HG03060 (cell line): ENCODE measurements around the gene TMEM151A.
A peak's percentile ranks its signal among the peaks of the same experiment; 100 is the strongest.
"Not testable (repeated sequence)": the region's sequence is repeated elsewhere in the genome, so short reads cannot be mapped to it uniquely, and the experiment has no call there.

Experiments
- ATAC-seq: cut with Tn5 transposase; IDR thresholded peaks from one replicate; pipeline ENCODE4 v1.9.1; 2021; ENCODE audit warnings: low read depth, moderate number of reproducible peaks; ENCODE audit not compliant: unreplicated experiment

The TMEM151A gene

DNA sequence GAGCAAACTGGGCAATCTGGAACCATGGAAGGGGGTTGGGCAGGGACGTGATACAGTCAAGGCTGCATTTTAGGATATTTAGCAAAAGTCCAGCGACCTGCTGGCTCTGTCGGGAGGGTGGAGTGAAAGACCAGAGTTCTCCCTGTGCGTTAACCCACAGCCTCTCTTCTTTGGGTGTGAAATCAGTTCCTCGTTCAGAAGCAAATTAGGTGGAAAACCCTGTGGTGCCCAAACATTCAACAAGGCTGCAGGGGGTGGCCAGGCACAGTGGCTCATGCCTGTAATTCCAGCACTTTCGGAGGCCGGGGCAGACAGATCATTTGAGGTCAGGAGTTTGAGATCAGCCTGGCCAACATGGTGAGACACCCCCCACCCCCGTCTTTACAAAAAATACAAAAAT lies 5.9 kb downstream of the TMEM151A start:
- ATAC-seq = no peak

DNA sequence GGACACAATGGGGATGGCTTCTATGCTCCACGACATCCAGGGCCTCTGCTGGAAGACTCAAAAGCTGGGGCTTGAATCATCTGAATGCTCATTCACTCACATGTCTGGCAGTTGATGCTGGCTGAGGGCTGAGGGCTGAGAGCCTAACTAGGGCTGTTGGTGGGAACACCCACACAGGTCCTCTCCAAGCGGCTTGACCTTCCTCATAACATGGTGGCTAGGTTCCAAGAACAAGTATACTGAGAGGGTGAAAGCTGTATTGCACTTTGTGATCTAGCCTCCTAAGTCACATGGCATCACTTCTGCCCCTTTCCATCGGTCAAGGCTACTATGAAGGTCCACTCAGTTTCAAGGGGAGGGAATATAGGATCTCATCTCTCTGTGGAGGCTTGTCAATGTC lies 7.5 kb downstream of the TMEM151A start:
- no peak for ATAC-seq

DNA sequence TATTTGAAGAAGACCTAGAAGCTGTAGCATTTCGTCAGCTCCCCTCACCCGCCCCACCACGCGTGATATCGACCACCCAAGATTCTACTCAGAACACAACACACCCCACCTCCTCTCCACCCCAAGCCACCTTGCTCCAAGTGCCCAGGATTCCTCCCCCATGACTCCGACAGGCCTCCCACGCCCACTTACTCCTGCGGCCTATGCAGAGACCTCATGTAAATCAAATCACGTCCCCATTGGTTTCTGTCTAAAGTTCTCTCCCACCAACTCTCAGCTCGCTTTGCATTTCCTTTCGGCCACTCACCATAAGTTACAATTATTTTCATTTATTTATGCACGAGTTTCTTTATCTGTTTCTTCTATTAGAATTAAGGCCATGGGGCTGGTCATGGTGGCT lies 11.0 kb downstream of the TMEM151A start:
- no peak for ATAC-seq

- no peak for ATAC-seq
Observed at GRCh38 chr11:66309475-66309874, 17.8 kb downstream of the TMEM151A start.

- ATAC-seq = no peak
Observed at GRCh38 chr11:66310324-66310723, 18.6 kb downstream of the TMEM151A start.

DNA sequence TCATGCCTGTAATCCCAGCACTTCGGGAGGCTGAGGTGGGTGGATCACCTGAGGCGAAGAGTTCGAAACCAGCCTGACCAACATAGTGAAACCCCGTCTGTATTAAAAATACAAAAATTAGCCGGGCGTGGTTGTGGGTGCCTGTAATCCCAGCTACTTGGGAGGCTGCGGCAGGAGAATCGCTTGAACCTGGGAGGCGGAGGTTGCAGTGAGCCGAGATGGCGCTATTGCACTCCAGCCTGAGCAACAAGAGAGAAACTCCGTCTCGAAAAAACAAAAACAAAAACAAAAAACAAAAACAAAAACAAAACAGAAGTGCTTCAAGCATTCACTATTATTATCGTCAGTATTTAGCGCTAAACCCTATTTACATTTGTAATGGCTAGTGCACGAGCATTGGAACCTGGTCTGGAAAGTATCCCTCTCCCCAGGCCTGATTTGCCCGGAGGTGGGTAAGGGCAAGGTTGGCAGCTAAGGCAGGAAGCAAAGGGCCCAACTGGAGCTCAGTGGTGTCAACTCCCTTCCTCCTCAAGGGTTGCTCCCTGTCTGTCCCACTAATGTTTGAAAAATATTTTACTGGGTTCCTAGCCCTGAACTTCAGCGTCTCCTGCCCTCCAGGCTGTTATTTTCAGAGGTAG lies 19.2 kb downstream of the TMEM151A start:
- not testable (repeated sequence) for ATAC-seq

DNA sequence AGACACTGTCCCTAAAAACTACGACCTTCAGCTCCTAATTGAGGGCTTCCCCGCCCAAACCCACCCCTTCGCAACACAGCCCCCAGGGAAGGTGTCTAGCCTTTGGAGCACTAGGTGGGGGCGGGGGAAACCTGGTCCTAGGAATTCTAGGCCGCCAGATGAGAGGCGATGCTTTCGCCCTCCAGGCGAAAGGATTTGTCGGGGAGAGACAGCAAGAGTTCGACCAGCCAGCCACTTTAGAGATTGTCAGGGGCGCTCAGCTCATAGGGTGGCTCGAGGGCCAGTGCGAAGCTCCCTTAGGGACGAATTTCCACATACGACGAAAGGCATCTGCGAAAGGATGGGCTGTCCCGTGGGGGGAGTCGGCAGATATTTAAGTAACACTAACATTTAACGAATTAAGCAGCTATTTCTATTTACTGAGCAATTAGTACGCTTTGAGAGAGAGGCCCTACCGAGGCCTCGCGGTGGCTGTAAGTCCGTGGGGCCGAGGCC lies 19.8 kb downstream of the TMEM151A start:
- peak; percentile 19 for ATAC-seq

DNA sequence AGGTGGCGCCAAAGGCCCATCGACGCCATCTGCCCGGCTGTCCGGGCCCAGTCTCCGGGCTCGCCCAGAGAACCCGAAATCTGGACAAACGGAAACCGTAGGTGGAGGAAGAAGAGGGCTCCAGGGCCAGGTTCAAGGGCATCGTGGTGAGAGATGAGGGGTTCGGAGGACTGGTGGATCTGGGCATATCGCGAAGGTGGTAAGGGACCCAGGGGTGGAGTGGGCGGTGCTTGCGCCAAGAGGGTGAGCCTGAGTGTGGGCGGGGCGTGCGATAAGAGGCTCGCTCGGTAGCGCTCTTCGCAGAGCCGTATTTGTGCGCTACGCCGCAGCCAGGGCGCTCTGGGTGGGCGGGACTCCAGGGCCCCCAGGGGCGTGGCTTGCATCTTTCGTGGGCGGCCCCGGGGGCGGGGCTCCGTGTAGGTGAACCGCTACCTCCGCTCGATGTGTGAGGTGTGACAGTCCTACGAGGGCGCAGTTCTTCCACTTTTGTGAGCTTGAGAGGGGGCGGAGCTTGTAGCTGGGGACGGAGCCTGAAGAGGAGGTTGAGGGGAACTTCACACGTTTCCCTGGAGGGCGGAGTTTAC lies 20.4 kb downstream of the TMEM151A start:
- peak; percentile 52 for ATAC-seq

DNA sequence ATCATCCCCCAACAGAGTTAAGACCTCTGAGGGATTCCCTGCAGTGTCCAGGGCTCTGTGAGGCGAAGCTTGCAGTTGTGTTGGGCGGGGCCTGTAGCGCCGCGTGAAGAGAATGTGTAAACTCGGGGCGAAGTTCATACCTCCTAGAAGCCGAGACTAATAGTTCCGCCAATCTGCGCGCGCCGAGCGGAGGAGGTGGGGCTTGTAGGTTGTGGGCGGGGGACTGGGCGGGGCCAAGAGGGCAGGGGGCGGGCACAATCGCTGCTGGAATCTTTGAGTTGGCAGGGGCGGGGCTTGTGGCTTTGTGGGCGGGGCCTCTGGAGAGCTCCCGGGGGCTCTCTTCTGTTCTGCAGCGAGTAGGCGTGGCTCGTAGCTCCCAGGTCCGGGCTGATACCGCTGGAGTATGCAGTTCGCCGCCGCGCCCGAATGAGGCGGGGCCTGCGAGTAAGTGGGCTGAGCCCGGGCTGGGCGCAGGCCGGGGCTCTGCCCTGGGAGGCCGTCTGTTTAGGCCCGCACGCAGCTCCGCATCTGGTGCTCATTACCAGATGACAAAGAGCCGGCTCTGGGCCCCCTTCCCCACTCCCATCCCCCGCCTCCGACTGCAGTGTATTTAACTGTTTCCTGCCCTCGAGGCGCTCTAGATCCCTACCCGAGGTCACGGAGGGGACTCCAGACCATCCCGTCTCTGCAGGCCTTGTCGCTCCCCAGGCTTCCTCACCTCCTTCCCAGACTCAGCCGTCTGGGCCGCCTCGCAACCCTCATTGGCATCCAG lies 21.0 kb downstream of the TMEM151A start:
- peak; percentile 38 for ATAC-seq

GRCh38 chr11:66313321-66314185 lies 21.9 kb downstream of the TMEM151A start:
- no peak for ATAC-seq

DNA sequence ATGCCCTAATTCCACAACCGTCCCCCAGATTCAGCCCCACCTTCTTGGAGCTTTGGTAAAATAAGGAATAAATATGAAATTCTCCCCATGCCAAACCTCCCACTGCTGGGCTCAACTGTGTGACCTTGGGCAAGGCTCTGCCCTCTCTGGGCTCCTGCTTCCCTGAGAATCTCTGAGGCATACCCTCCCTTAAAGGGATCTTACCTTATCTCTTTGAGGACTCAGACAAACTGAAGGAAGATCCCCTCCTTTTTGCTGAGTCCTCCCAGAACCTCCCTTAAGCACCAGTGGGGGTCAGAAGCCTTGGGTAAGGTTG lies 22.4 kb downstream of the TMEM151A start:
- ATAC-seq = no peak

- no peak for ATAC-seq
Observed at GRCh38 chr11:66314561-66315497, 23.1 kb downstream of the TMEM151A start.

- ATAC-seq = no peak
Observed at GRCh38 chr11:66315498-66315885, 23.8 kb downstream of the TMEM151A start.

DNA sequence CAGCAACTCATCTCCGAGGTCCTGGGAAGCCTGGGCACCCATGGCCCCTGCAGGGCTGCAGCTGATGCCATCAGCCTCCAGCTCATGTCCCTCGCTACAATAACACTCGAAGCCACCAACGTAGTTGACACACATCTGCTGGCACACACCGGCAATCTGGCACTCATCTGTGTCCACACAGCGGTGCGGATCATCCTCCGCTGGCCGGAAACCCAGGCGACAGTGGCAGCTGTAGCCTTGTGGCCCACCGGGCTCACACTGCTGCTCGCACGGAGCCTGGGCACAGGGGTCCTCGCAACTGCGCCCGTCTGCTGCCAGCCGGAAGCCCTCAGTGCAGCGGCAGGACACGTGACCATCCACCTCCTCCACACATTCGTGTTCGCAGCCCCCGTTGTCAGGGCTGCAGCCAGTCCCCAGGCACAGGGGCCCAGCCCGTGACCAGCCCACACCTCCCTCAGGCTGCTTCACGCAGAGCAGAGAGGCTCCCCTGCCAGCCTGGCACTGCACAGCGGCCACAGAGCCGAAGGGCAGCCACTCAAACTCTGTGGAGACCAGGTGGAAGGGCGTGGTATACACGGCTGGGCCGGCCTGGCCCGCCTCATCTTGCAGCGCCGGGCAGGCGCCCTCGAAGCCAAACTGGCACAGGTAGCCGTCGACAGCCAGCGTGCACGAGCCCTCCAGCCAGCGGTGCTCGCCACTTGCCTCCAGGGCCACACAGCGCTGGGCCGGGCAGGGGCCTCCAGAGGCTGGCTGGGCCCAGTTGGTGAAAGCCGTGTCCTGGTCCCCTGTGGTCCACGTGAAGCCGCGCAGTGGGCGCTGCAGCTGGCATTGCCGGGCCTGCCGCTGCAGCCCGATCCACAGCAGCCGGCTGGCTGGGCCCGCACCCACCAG lies 24.5 kb downstream of the TMEM151A start:
- ATAC-seq = no peak

DNA sequence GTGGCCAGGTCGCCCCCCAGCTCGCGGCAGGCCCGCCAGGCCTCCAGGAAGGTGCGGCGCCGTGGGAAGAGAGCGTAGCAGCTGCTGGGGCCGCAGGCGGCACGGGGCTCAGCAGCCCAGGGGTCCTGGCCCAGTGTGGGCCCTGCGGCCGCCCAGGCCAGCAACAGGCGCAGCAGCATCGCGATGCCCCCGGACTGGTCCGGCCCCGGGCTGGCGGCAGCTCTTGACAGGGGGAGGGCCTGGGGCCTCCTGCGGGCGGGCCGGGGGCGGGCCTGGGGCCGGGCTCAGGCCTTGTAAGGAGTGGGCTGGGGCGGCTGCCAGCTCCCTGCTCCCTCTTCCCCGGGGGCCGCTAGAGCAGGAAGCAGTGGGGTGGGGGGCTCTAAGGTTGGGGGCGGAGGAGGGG lies 25.2 kb downstream of the TMEM151A start, which contains the start of gene CD248:
Gene CD248, minus strand, starts transcription at position 196 of the 403 bp plus-strand sequence. Its CDS starts 17 bp downstream, at position 179.
- no peak for ATAC-seq

DNA sequence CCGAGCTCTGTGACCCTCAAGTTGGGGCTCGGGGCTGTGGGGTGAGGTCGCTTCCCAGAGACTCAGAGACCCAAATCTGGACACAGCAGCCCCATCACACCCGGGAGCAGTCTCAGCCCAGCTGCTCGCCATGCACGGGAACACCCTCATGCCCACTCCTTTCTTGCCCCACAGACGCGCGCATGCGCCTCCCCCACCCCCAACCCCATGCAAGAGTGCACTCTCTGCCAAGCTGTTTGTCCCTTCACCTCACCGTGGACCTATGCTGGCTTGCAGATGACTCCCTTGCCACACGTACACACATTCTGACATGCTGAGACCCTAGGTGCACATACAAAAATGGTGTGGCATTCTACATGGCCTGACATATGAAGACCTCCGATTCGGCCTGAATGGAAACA lies 25.6 kb downstream of the TMEM151A start:
- no peak for ATAC-seq

DNA sequence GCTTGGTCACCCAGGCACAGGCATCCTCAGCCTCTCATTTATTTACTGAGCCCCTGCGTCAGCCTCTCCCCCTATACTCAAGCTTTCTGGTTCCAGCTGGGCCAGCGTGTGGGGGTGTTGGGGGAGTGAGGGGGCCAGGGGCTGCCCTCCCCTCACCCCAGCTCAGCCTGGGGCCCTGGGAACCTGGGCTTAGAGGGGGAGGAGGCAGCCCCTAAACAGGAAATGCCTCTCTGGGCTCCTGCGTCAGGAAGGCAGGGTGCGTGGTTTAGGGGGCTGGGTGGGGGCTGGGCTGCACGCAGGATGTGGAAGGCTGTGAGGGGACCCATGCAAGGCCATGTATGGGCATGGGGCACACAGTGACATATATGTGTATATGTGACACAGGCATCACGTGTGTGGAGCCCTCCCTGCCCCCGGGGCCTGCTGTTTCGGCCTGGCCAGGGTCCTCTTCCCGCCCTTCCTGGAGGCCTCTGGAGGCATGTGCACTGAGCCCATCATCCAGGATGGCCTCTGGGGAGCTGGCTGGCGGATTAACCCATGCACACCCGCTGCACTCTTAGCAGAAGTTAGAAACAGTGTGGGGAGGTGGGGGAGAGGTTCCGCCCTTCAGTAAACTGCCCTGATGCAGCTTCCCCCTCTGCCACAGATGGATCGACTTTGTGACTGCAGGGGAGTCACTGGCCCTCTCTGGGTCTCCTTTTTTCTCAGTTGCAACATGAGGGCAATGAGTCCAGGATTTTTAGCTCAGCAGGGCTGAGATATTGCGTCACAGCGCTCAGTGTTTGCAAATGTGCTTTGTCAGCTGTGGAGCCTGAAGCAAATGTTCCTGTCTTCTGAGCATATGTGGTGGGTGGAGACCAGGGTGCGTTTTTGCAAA lies 26.3 kb downstream of the TMEM151A start:
- no peak for ATAC-seq

- ATAC-seq = no peak
Observed at GRCh38 chr11:66318600-66318970, 26.9 kb downstream of the TMEM151A start.
